MCF 10A (cell line): ENCODE data around the gene TELO2. TPM values are rescaled to one million over a fixed set of nuclear protein-coding genes. Genes with fewer than 3 reads are reported as not detected.

Experiments
- BruUV-seq: library from RNA; stranded (reverse); fragments of 400-500 nt; replicated peaks from 2 replicates; lab custom pipeline; 2021; lab: Mats Ljungman, UMichigan
- CTCF ChIA-PET: fragments of 300-600 bp; sonication (Branson Sonifier 250); formaldehyde crosslinking; extraction: SDS; loops from one replicate; lab custom pipeline; 2021; ENCODE audit warnings: antibody characterized with exemption, inconsistent platforms; lab: Yijun Ruan, JAX
- POLR2A ChIA-PET: fragments of 300-600, 350-650 bp; sonication (Branson Sonifier 250); formaldehyde crosslinking; extraction: SDS; loops from one replicate; lab custom pipeline; 2020; ENCODE audit warnings: antibody characterized with exemption, inconsistent platforms; lab: Yijun Ruan, JAX
- DNase-seq: peaks from one replicate; pipeline ENCODE4 v3.0.0-alpha.2; 2018; ENCODE audit not compliant: unreplicated experiment
- H3K27ac Mint-ChIP-seq: one replicate; pipeline ENCODE4 v1.8.0; 2022; ENCODE audit warnings: mild to moderate bottlenecking, low read depth, mixed read lengths; ENCODE audit not compliant: unreplicated experiment
- H3K27me3 Mint-ChIP-seq: one replicate; pipeline ENCODE4 v1.8.0; 2022; ENCODE audit warnings: mixed read lengths; ENCODE audit not compliant: insufficient read depth, unreplicated experiment
- H3K36me3 Mint-ChIP-seq: one replicate; pipeline ENCODE4 v1.8.0; 2022; ENCODE audit warnings: mild to moderate bottlenecking, moderate library complexity, mixed read lengths; ENCODE audit not compliant: insufficient read depth, unreplicated experiment
- H3K4me1 Mint-ChIP-seq: one replicate; pipeline ENCODE4 v1.8.0; 2022; ENCODE audit warnings: mixed read lengths; ENCODE audit not compliant: insufficient read depth, unreplicated experiment
- H3K4me3 Mint-ChIP-seq: one replicate; pipeline ENCODE4 v1.8.0; 2022; ENCODE audit warnings: mild to moderate bottlenecking, moderate library complexity, mixed read lengths; ENCODE audit not compliant: unreplicated experiment
- H3K9me3 Mint-ChIP-seq: one replicate; pipeline ENCODE4 v1.8.0; 2022; ENCODE audit warnings: mixed read lengths; ENCODE audit not compliant: unreplicated experiment
- intact Hi-C: fragments of 100-400 bp; cut with micrococcal nuclease; formaldehyde crosslinking; loops from 2 replicates; pipeline ENCODE4 v1.14.1; 2022
- total RNA-seq: library from RNA; stranded (reverse); gene quantifications from 2 replicates; pipeline ENCODE4 v1.2.3, GENCODE V29; 2022
- TF ChIP-seq, protein P1 (sequence below): fragments of 200-600 bp; IDR thresholded peaks from one replicate; pipeline ENCODE4 v1.8.0; 2022; ENCODE audit warnings: antibody characterized with exemption, mild to moderate bottlenecking; ENCODE audit not compliant: unreplicated experiment

Gene TELO2
- total RNA-seq, 1 experiment from 2014 or later, result 31.3 TPM

DNA sequence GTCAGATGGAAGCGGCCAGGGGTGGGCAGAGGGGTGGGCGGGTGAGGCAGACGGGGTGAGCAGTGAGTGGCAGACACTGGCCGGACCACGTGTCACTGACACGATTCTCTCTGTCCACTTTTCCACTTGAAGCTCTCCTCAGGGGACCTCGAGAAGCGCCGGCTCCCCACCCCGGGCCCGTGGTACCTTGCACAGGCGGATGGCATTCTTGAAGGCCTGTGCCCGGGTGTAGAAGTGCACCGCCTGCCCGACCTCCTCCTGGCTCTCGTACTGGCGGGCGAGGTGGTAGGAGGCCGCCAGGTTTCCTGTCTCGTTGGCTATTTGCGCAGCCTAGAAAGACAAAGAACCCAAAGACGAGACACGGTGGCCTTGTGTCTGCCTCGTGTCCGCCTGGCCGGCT is 31.2 kb downstream of the TELO2 start:
- DNase-seq, result no peak
- CTCF ChIA-PET, result no interaction called here
- H3K4me1 Mint-ChIP-seq, result no peaks in the 10 kb centered on the region
- no peak overlapping the region for H3K4me3 Mint-ChIP-seq
- TF ChIP-seq, protein P1, sequence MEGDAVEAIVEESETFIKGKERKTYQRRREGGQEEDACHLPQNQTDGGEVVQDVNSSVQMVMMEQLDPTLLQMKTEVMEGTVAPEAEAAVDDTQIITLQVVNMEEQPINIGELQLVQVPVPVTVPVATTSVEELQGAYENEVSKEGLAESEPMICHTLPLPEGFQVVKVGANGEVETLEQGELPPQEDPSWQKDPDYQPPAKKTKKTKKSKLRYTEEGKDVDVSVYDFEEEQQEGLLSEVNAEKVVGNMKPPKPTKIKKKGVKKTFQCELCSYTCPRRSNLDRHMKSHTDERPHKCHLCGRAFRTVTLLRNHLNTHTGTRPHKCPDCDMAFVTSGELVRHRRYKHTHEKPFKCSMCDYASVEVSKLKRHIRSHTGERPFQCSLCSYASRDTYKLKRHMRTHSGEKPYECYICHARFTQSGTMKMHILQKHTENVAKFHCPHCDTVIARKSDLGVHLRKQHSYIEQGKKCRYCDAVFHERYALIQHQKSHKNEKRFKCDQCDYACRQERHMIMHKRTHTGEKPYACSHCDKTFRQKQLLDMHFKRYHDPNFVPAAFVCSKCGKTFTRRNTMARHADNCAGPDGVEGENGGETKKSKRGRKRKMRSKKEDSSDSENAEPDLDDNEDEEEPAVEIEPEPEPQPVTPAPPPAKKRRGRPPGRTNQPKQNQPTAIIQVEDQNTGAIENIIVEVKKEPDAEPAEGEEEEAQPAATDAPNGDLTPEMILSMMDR, result no peak
- BruUV-seq, result no TSS peak
- intact Hi-C loops, result no loop called here
- no peaks in the 10 kb centered on the region for H3K27me3 Mint-ChIP-seq
- H3K9me3 Mint-ChIP-seq, result no peaks in the 10 kb centered on the region
- H3K36me3 Mint-ChIP-seq, result peaks cover 4% of the 10 kb centered on the region
- POLR2A ChIA-PET, result interaction anchor here (0.6 to 1.2 kb wide), 2 partner anchors 104 to 632 kb away, joined by 3 read pairs; partner anchors contain the start of gene UQCC4
- H3K27ac Mint-ChIP-seq, result no peak overlapping the region

DNA sequence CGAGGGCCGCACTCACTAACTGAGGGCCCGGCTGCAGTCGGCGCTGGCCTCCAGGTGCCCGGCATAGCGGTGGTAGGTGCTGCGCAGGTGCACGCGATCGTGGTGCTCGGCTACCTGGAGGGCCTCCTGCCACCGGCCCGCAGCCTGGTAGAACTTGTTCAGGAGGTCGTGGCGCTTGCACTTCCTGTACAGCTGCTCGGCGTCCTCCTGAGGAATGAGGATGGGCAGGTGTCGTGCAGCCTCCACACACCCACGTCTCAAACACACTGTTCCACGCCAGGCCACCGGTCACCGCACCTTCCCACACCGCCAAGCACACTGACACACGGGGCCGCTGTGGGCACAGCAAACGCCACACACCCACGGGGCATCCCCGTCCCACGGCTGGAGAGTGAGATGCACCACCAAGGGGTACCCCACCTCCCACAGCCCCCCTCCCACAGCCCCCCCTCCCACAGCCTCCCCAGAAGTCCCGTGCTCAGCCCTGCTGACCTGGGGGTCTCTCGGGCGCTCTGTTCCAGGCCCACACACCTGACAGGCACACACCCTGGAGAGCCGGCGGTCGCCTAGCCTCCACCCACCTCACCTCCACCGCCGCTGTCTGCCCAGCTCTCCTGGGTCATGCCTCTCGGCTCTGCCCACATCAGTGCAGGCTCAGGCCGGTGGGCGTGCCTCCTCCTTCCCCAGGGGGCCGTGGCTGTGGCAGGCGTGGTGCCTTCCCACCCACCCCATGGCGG is 32.9 kb downstream of the TELO2 start:
- Mint-ChIP-seq H3K4me3 (no peak overlapping the region), H3K27me3 (no peaks in the 10 kb centered on the region), H3K4me1 (no peaks in the 10 kb centered on the region), H3K27ac (no peak overlapping the region), H3K36me3 (peaks cover 4% of the 10 kb centered on the region), H3K9me3 (no peaks in the 10 kb centered on the region)
- CTCF ChIA-PET, result no interaction called here
- no TSS peak for BruUV-seq
- POLR2A ChIA-PET, result no interaction called here
- TF ChIP-seq, protein P1, result no peak
- no peak for DNase-seq
- intact Hi-C loops, result no loop called here

DNA sequence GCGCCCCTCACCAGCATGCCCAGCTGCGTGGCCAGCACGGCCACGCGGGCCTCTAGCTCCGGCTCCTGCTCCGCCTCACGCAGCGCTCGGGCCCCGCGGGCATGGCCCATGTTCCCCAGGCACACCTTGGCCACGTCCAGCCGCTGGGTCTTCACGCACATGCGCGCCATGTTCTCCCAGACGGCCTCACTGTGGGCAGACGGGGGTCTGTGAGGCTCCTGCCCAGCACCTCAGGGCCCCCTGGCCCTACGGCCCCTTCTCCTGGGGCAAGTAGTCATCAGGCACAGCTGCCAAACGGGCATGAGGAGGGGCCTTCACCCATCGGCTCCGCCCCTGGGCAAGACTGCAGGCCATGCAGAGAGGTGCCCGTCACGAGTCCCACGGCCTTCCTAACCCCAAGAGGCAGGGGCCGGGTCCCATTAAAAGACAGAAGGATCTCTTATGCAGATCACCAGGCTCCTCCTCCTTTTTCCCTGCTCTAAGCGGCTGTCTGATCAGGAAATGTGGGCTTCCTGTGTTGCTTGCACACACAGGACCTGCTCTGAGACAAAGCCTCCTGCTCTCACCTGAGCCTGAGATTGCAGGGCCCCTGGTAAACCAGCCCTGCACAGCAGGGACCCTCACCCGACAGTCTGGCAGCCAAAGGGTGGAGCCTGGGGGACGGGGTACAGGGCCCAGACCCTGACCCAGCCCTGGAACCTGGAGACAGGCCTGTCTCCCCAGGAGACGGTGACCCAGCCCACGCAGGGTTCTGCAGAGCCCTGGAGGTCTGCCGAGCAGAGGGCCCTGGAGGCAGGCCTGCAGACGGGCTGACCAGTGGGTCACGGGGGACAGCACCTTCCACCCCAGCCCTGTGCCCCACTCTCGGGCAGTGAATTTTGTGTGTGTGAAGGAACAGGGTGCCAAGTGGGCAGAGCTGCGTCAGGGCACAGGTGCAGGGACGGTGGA is 33.7 kb downstream of the TELO2 start:
- TF ChIP-seq, protein P1, result no peak
- intact Hi-C loops, result no loop called here
- ChIA-PET CTCF (interaction anchor here (0.6 to 0.7 kb wide), 2 partner anchors 36 to 531 kb away, joined by 3 read pairs; no protein-coding TSS in a partner anchor), POLR2A (interaction anchor here (0.7 kb wide), 1 partner anchor 85 kb away, joined by 3 read pairs; the partner anchor contains the start of genes CRAMP1 and IFT140)
- Mint-ChIP-seq H3K27ac (no peak overlapping the region), H3K36me3 (peaks cover 4% of the 10 kb centered on the region), H3K9me3 (no peaks in the 10 kb centered on the region), H3K27me3 (no peaks in the 10 kb centered on the region), H3K4me1 (no peaks in the 10 kb centered on the region), H3K4me3 (no peak overlapping the region)
- no peak for DNase-seq
- BruUV-seq, result no TSS peak
